K562 (cell line): Measurements from ENCODE around the gene SNX9. TPM values are rescaled to one million over a fixed set of nuclear protein-coding genes. Genes with fewer than 3 reads are reported as not detected.
A peak's percentile ranks its signal among the peaks of the same experiment; 100 is the strongest.

Experiments
- ATAC-seq: fragments of 200-7000 bp; cut with Tn5 transposase; 3 replicates; pipeline ENCODE4 v1.9.1; 2020; ENCODE audit warnings: moderate library complexity
- BruUV-seq: library from RNA; stranded (reverse); fragments of 400-500 nt; replicated peaks from 2 replicates; lab custom pipeline; 2021; lab: Mats Ljungman, UMichigan
- CTCF ChIA-PET: fragments of 300-600 bp; formaldehyde crosslinking; extraction: SDS; loops from one replicate; lab custom pipeline; 2021; ENCODE audit warnings: low intra/inter-chr PET ratio; lab: Yijun Ruan, JAX
- POLR2A ChIA-PET: fragments of 300-600, 350-650 bp; sonication (Branson Sonifier 250); formaldehyde crosslinking; extraction: SDS; loops from one replicate; lab custom pipeline; 2021; ENCODE audit warnings: antibody characterized with exemption, inconsistent platforms; lab: Yijun Ruan, JAX
- DNase-seq, 4 experiments: peaks; one replicate each; pipeline versions ENCODE4 v3.0.0 to v3.0.0-alpha.2; 2011 to 2018; ENCODE audit warnings: low spot score in 3 of 4, mixed read lengths in 3 of 4; ENCODE audit errors: extremely low read depth in 1 of 4
- FAIRE-seq: peaks from 2 replicates; lab custom pipeline; 2011; peaks lifted over from hg19 to GRCh38; lab: Jason Lieb, UNC
- H2AFZ ChIP-seq: 2 replicates; pipeline ENCODE4 v1.6.0; 2011; ENCODE audit warnings: low read depth, low read length, control low read depth, inconsistent platforms
- H3K27ac ChIP-seq: fragments of 200-600 bp; 3 replicates; pipeline ENCODE4 v1.8.0; 2011; ENCODE audit warnings: low read depth, mild to moderate bottlenecking, control low read depth, inconsistent platforms, low read length, moderate library complexity, mixed read lengths; ENCODE audit errors: extremely low read depth
- H3K27me3 ChIP-seq, 2 experiments: fragments of 300-600 bp in 1 of 2; 2 replicates in 1 of 2; 3 replicates in 1 of 2; pipeline versions ENCODE4 v1.6.0 to v1.8.0; 2011; ENCODE audit warnings: inconsistent platforms in 2 of 2, low read length in 2 of 2, mild to moderate bottlenecking in 1 of 2, mixed read lengths in 1 of 2, moderate library complexity in 1 of 2; ENCODE audit not compliant: control insufficient read depth in 2 of 2, insufficient read depth in 2 of 2
- H3K36me3 ChIP-seq: fragments of 300-600 bp; 3 replicates; pipeline ENCODE4 v1.8.0; 2011; ENCODE audit warnings: mild to moderate bottlenecking, low read length, inconsistent platforms; ENCODE audit not compliant: control insufficient read depth, insufficient read depth
- H3K4me1 ChIP-seq, 2 experiments: fragments of 200-600 bp in 1 of 2; replicated peaks in 1 of 2; 2 replicates in 1 of 2; 3 replicates in 1 of 2; pipeline versions ENCODE4 v1.5.1 to v1.8.0; 2011; ENCODE audit warnings: inconsistent platforms in 2 of 2, low read length in 2 of 2, mild to moderate bottlenecking in 1 of 2, mixed read lengths in 1 of 2, moderate library complexity in 1 of 2; ENCODE audit not compliant: control insufficient read depth in 2 of 2, insufficient read depth in 2 of 2
- H3K4me2 ChIP-seq: 2 replicates; pipeline ENCODE4 v1.6.1; 2011; ENCODE audit warnings: low read length, control low read depth, inconsistent platforms, mixed read lengths; ENCODE audit not compliant: insufficient read depth
- H3K4me3 ChIP-seq: fragments of 200-600 bp; sonication (generic), shearing (Covaris generic); 2 replicates; pipeline ENCODE4 v1.5.1; 2016; ENCODE audit warnings: control low read depth, inconsistent platforms
- H3K79me2 ChIP-seq: fragments of 200-600 bp; 3 replicates; pipeline ENCODE4 v1.8.0; 2011; ENCODE audit warnings: low read length, inconsistent platforms; ENCODE audit not compliant: control insufficient read depth, insufficient read depth
- H3K9ac ChIP-seq, 2 experiments: 2 replicates each; pipeline versions ENCODE4 v1.6.0 to v1.6.1; 2011; ENCODE audit warnings: low read depth in 2 of 2, low read length in 2 of 2, control low read depth in 1 of 2, inconsistent platforms in 1 of 2, mild to moderate bottlenecking in 1 of 2, mixed read lengths in 1 of 2; ENCODE audit not compliant: insufficient read depth in 1 of 2
- H3K9me1 ChIP-seq: one replicate; pipeline ENCODE4 v1.6.0; 2011; ENCODE audit warnings: inconsistent platforms, mild to moderate bottlenecking, low read length, moderate library complexity; ENCODE audit not compliant: control insufficient read depth, insufficient read depth
- H3K9me3 ChIP-seq: replicated peaks from 2 replicates; pipeline ENCODE4 v1.5.1; 2011; ENCODE audit warnings: low read depth, low read length, inconsistent platforms; ENCODE audit not compliant: control insufficient read depth, insufficient read depth
- H4K20me1 ChIP-seq: replicated peaks from 2 replicates; pipeline ENCODE4 v1.6.1; 2011; ENCODE audit warnings: low read length, inconsistent platforms, mixed read lengths; ENCODE audit not compliant: control insufficient read depth, insufficient read depth
- CHD1 ChIP-seq: fragments of 200-600 bp; sonication (generic); IDR thresholded peaks from one replicate; pipeline ENCODE4 v1.6.1; 2012; ENCODE audit warnings: mild to moderate bottlenecking, moderate library complexity, low read length, inconsistent platforms
- DIDO1 ChIP-seq: fragments of 450-650 bp; IDR thresholded peaks from 2 replicates; pipeline ENCODE4 v1.6.1; 2016; ENCODE audit warnings: low read depth, missing biosample characterization, missing genetic modification characterization
- DPF2 ChIP-seq: fragments of 450-650 bp; IDR thresholded peaks from 2 replicates; pipeline ENCODE4 v1.6.1; 2016
- GABPB1 ChIP-seq: sonication (generic); formaldehyde crosslinking; IDR thresholded peaks from 2 replicates; pipeline ENCODE4 v1.8.0; 2022; ENCODE audit warnings: mild to moderate bottlenecking, missing genetic modification reagents
- HMG20A ChIP-seq: fragments of 450-650 bp; formaldehyde crosslinking; conservative IDR thresholded peaks from 2 replicates; pipeline ENCODE4 v1.4.0; 2020; ENCODE audit warnings: mild to moderate bottlenecking, mixed read lengths
- MLX ChIP-seq, 2 experiments: fragments of 450-650 bp in 1 of 2; sonication (generic) in 1 of 2; formaldehyde crosslinking; conservative IDR thresholded peaks; 2 replicates each; pipeline versions ENCODE4 v1.4.0 to v1.8.1; 2020 to 2022; ENCODE audit warnings: mild to moderate bottlenecking in 1 of 2, missing genetic modification reagents in 1 of 2
- MTA3 ChIP-seq: fragments of 450-650 bp; formaldehyde crosslinking; IDR thresholded peaks from 2 replicates; pipeline ENCODE4 v1.6.1; 2017; ENCODE audit warnings: mild to moderate bottlenecking, borderline replicate concordance
- NR4A1 ChIP-seq, 2 experiments: fragments of 250-450 bp in 1 of 2; fragments of 450-650 bp in 1 of 2; sonication (Bioruptor Pico) in 1 of 2; IDR thresholded peaks; 2 replicates each; pipeline versions ENCODE4 v1.4.0 to v1.6.1; 2016 to 2020; ENCODE audit warnings: mild to moderate bottlenecking in 2 of 2, missing compliant biosample characterization in 1 of 2, missing genetic modification characterization in 1 of 2, moderate library complexity in 1 of 2
- PCBP2 ChIP-seq: fragments of 200-400 bp; formaldehyde crosslinking; IDR thresholded peaks from 2 replicates; pipeline ENCODE4 v1.6.1; 2018; ENCODE audit warnings: low read length, low read depth, mild to moderate bottlenecking, moderate library complexity; ENCODE audit not compliant: poor library complexity, severe bottlenecking
- SP1 ChIP-seq: sonication (generic); formaldehyde crosslinking; IDR thresholded peaks from 2 replicates; pipeline ENCODE4 v1.8.1; 2022; ENCODE audit warnings: mild to moderate bottlenecking, missing genetic modification reagents
- SPI1 ChIP-seq: IDR thresholded peaks from 2 replicates; pipeline ENCODE4 v1.6.1; 2011; ENCODE audit warnings: low read depth, low read length, control low read depth, borderline replicate concordance
- TEAD2 ChIP-seq: fragments of 450-650 bp; IDR thresholded peaks from 2 replicates; pipeline ENCODE4 v1.6.1; 2016; ENCODE audit warnings: missing genetic modification characterization, control low read depth, missing compliant biosample characterization
- ZNF449 ChIP-seq: fragments of 250-450 bp; sonication (Bioruptor Pico); IDR thresholded peaks from 2 replicates; pipeline ENCODE4 v1.8.0; 2022; ENCODE audit warnings: moderate library complexity, mild to moderate bottlenecking, inconsistent platforms
- ZNF518B ChIP-seq: fragments of 250-450 bp; sonication (Bioruptor Pico); IDR thresholded peaks from 2 replicates; pipeline ENCODE4 v1.5.0; 2021; ENCODE audit warnings: mild to moderate bottlenecking, moderate library complexity
- ZNF696 ChIP-seq: fragments of 250-450 bp; sonication (Bioruptor Pico); conservative IDR thresholded peaks from 2 replicates; pipeline ENCODE4 v1.4.0; 2020; ENCODE audit warnings: mild to moderate bottlenecking, moderate library complexity
- WGBS: fragments of 100-300 bp; shearing (Covaris generic); methylation state at CpG from one replicate; pipeline ENCODE4 v1.1.6; 2016; ENCODE audit warnings: low coverage, mixed read lengths; ENCODE audit not compliant: insufficient coverage; ENCODE audit errors: missing lambda C conversion rate; 5-methylcytosine and 5-hydroxymethylcytosine counted together
- in situ Hi-C: fragments of 300-500 bp; cut with MboI; formaldehyde crosslinking; loops from 4 replicates; pipeline ENCODE4 v1.15.0; 2018; ENCODE audit warnings: inconsistent platforms, mixed read lengths
- intact Hi-C: fragments of 100-400 bp; cut with micrococcal nuclease; formaldehyde crosslinking; loops from 2 replicates; pipeline ENCODE4 v1.14.2; 2022
- polyA plus RNA-seq, 8 experiments: library from polyadenylated mRNA; depleted of rRNA in 4 of 8; stranded (reverse) in 5 of 8; unstranded in 3 of 8; fragments of >200 nt; fragmentation: Nextera tagmentation in 2 of 8; fragmentation: Illumina TruSeq in 1 of 8; extraction: Ambion mirVana in 2 of 8; extraction: Trizol in 1 of 8; gene quantifications; 2 replicates each; pipeline versions ENCODE4 v1.2.1 to v1.2.3, GENCODE V29; 2011 to 2014; ENCODE audit warnings: inconsistent platforms in 1 of 8, missing spikeins in 1 of 8
- total RNA-seq, 7 experiments: library from RNA; depleted of rRNA in 6 of 7; stranded (reverse); fragments of >200 nt in 6 of 7; fragmentation: Illumina TruSeq in 2 of 7; extraction: Trizol in 2 of 7; gene quantifications; 2 replicates each; pipeline versions ENCODE4 v1.2.1 to v1.2.3, GENCODE V29; 2011 to 2021; ENCODE audit warnings: low replicate concordance in 1 of 7

Gene SNX9
- total and polyA plus RNA-seq, 9 of the 15 experiments (the other 6 are each of a cell fraction or from before 2014, with no cell fraction given) = 6.0 to 81.7 (median 57.1) TPM

- BruUV-seq = no TSS peak
- in situ Hi-C loops = no loop called here
- ATAC-seq (peak; percentile 59), DNase-seq (peak in 1 of 4 experiments; percentile 68), FAIRE-seq (no peak)
- Histone ChIP-seq H3K9ac (peak overlapping the region; percentile 75 to 98), H3K27ac (peak overlapping the region; percentile 85), H3K9me3 (no peaks in the 10 kb centered on the region), H3K79me2 (peaks cover 36% of the 10 kb centered on the region), H3K36me3 (no peaks in the 10 kb centered on the region; the same call in 2 of the 3 replicates), H3K4me1 (peaks cover 24 to 33% of the 10 kb centered on the region in 2 experiments; a peak in 4 of 5 replicates), H3K9me1 (no peaks in the 10 kb centered on the region), H3K27me3 (no peaks in the 10 kb centered on the region), H3K4me2 (peak overlapping the region; percentile 88), H3K4me3 (peak overlapping the region; percentile 79), H4K20me1 (0 out of 2 replicates have a peak, but pooled peaks cover 11% of the 10 kb centered on the region), H2AFZ (peak overlapping the region; percentile 97)
- intact Hi-C loops = loop anchor here (5.0 to 10.0 kb wide), 2 partner anchors 152 to 224 kb away; no protein-coding TSS in a partner anchor
- CTCF ChIA-PET = interaction anchor here (2.1 kb wide), 1 partner anchor 92 kb away, joined by 12 read pairs; no protein-coding TSS in a partner anchor
- WGBS = 29% methylated on average over 19 of the region's 19 CpGs
- POLR2A ChIA-PET = interaction anchor here (0.6 to 1.1 kb wide), 4 partner anchors 8 to 762 kb away, joined by 3 read pairs; no protein-coding TSS in a partner anchor
- TF ChIP-seq GABPB1 (CRISPR knock-in tag) (0 out of 2 replicates have a peak, but pooled peaks have one; percentile 42), SP1 (CRISPR knock-in tag) (no peak), ZNF518B (no peak), MTA3 (no peak), ZNF696 (no peak), CHD1 (no peak), DPF2 (peak; percentile 37; the same call in 1 of the 2 replicates), DIDO1 (tag) (no peak), PCBP2 (no peak), ZNF449 (no peak), SPI1 (no peak), NR4A1 (CRISPR knock-in tag; IDR thresholded peaks at IDR 0.05) (no peak), NR4A1 (tag; IDR thresholded peaks at IDR 0.05) (no peak), TEAD2 (tag) (no peak), HMG20A (CRISPR knock-in tag) (no peak), MLX (CRISPR knock-in tag; conservative IDR thresholded peaks at IDR 0.05) (0 out of 4 replicates have a peak, but pooled peaks of 1 of the 2 experiments have one; percentile 37)
These were observed 157.5 kb downstream of the SNX9 start for GRCh38 chr6:157980288-157981131.
